GM12878 (cell line): ENCODE data around the gene MAML2.

Experiments
- ATF7 ChIP-seq: fragments of 450-650 bp; IDR thresholded peaks from 2 replicates; pipeline ENCODE4 v1.6.1; 2016; ENCODE audit warnings: low read depth, mild to moderate bottlenecking
- CHD2 ChIP-seq: IDR thresholded peaks from 2 replicates; pipeline ENCODE4 v1.6.1; 2011; ENCODE audit warnings: low read depth, low read length, improper control_type of control experiment, borderline replicate concordance
- CTCF ChIP-seq, 3 experiments: IDR thresholded peaks in 2 of 3; conservative IDR thresholded peaks in 1 of 3; 2 replicates each; pipeline ENCODE4 v1.5.1; 2011; ENCODE audit warnings: low read depth in 3 of 3, low read length in 3 of 3, mild to moderate bottlenecking in 3 of 3, control low read depth in 2 of 3, moderate library complexity in 2 of 3, inconsistent platforms in 1 of 3, mixed read lengths in 1 of 3; ENCODE audit not compliant: control insufficient read depth in 2 of 3, insufficient read depth in 1 of 3; ENCODE audit errors: extremely low read depth in 1 of 3
- EZH2 ChIP-seq: IDR thresholded peaks from 2 replicates; pipeline ENCODE4 v1.6.1; 2012; ENCODE audit warnings: low read depth, mild to moderate bottlenecking, control low read depth, inconsistent platforms, low read length, borderline replicate concordance; ENCODE audit not compliant: control insufficient read depth
- FOXK2 ChIP-seq: fragments of 450-650 bp; IDR thresholded peaks from 2 replicates; pipeline ENCODE4 v1.6.1; 2017; ENCODE audit warnings: mild to moderate bottlenecking, moderate library complexity
- MEF2A ChIP-seq: IDR thresholded peaks from 2 replicates; pipeline ENCODE4 v1.6.1; 2011; ENCODE audit warnings: low read depth, mild to moderate bottlenecking, low read length, moderate library complexity; ENCODE audit not compliant: insufficient read depth
- POLR2A ChIP-seq: IDR thresholded peaks from 2 replicates; pipeline ENCODE4 v1.6.1; 2011; ENCODE audit warnings: low read depth, mild to moderate bottlenecking, low read length
- POLR2AphosphoS5 ChIP-seq: IDR thresholded peaks from 2 replicates; pipeline ENCODE4 v1.6.1; 2011; ENCODE audit warnings: mild to moderate bottlenecking, low read length, inconsistent platforms
- TAF1 ChIP-seq: IDR thresholded peaks from 2 replicates; pipeline ENCODE4 v1.6.1; 2011; ENCODE audit warnings: mild to moderate bottlenecking, low read depth, low read length, borderline replicate concordance
- TCF7 ChIP-seq: IDR thresholded peaks from 2 replicates; pipeline ENCODE4 v1.6.1; 2014; ENCODE audit warnings: antibody characterized with exemption, borderline replicate concordance
- USF1 ChIP-seq: IDR thresholded peaks from 2 replicates; pipeline ENCODE4 v1.6.1; 2011; ENCODE audit warnings: borderline replicate concordance, low read depth, mild to moderate bottlenecking, moderate library complexity, mixed read lengths, low read length; ENCODE audit not compliant: insufficient read depth; ENCODE audit errors: extremely low read length
- TF ChIP-seq, protein P1 (sequence below): IDR thresholded peaks from 2 replicates; pipeline ENCODE4 v1.6.1; 2012; ENCODE audit warnings: low read depth, low read length, improper control_type of control experiment

DNA sequence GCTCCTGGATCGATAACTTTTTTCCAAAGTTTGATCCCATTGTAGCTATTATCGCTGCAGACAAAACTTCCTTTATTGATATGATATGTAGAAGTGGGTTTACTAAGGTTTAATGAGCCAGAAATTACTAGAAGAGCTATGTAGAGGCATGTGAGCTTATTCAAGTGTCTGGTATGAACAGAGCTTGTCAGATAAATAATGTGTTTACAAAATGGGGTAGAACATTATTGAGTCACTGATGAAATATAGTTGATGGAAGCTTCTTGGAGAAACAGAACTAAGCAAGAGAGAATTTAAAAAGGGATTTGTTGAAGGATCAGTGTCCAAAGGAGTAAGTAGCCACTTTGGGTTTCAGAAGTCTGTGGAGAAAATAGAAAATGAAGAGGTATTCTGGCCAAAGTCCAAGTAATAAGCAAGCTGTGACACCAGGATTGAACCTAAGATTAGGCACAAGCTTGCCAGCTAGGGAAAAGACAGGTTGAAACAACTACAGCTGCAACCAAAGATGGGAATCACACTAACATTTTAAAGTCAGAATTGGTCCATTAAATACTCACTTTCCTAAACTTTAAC lies 104.3 kb downstream of the MAML2 start:
- TF ChIP-seq POLR2AphosphoS5 (no peak), CTCF (IDR thresholded peaks at IDR 0.05 in 2 of 3, conservative IDR thresholded peaks at IDR 0.05 in 1 of 3; ENCODE audit: control insufficient read depth in 2 of 3, extremely low read depth in 1 of 3, insufficient read depth in 1 of 3, low read depth in 3 of 3, low read length in 3 of 3) (no peak), TCF7 (no peak), EZH2 (no peak), TAF1 (no peak), CHD2 (no peak), ATF7 (no peak), FOXK2 (no peak), USF1 (no peak), POLR2A (no peak), MEF2A (no peak)
- TF ChIP-seq, protein P1, sequence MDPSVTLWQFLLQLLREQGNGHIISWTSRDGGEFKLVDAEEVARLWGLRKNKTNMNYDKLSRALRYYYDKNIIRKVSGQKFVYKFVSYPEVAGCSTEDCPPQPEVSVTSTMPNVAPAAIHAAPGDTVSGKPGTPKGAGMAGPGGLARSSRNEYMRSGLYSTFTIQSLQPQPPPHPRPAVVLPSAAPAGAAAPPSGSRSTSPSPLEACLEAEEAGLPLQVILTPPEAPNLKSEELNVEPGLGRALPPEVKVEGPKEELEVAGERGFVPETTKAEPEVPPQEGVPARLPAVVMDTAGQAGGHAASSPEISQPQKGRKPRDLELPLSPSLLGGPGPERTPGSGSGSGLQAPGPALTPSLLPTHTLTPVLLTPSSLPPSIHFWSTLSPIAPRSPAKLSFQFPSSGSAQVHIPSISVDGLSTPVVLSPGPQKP, result no peak
